Subcutaneous abdominal adipose tissue (tissue), 5 donors: ENCODE results near the gene APOBEC4.
"Not testable (repeated sequence)": the region's sequence is repeated elsewhere in the genome, so short reads cannot be mapped to it uniquely, and the experiment has no call there.

Source experiments
- H3K27ac ChIP-seq: one replicate; pipeline ENCODE4 v1.7.0; 2013; ENCODE audit warnings: low read depth, mild to moderate bottlenecking, inconsistent platforms, low read length, moderate library complexity
- H3K27me3 ChIP-seq, 5 donors: one replicate each; pipeline ENCODE4 v1.7.0; 2013; ENCODE audit warnings: low read length in 5 of 5, inconsistent platforms in 1 of 5; ENCODE audit not compliant: control insufficient read depth in 5 of 5, insufficient read depth in 4 of 5
- H3K36me3 ChIP-seq, 5 donors: one replicate each; pipeline ENCODE4 v1.7.0; 2013; ENCODE audit warnings: low read length in 5 of 5; ENCODE audit not compliant: control insufficient read depth in 5 of 5, insufficient read depth in 5 of 5
- H3K4me1 ChIP-seq, 5 donors: one replicate each; pipeline ENCODE4 v1.7.0; 2013; ENCODE audit warnings: low read length in 5 of 5, mild to moderate bottlenecking in 3 of 5, moderate library complexity in 1 of 5; ENCODE audit not compliant: control insufficient read depth in 5 of 5, insufficient read depth in 5 of 5
- H3K4me3 ChIP-seq, 5 donors: one replicate each; pipeline ENCODE4 v1.7.0; 2013; ENCODE audit warnings: low read length in 5 of 5, low read depth in 1 of 5
- H3K9ac ChIP-seq, 5 donors: one replicate each; pipeline ENCODE4 v1.7.0; 2013; ENCODE audit warnings: low read length in 5 of 5, mild to moderate bottlenecking in 4 of 5, moderate library complexity in 3 of 5
- H3K9me3 ChIP-seq, 5 donors: one replicate each; pipeline ENCODE4 v1.7.0; 2013; ENCODE audit warnings: low read length in 5 of 5; ENCODE audit not compliant: control insufficient read depth in 5 of 5
- donor health status: healthy.
- donor health status: healthy.
- donor health status: healthy.
- donor health status: healthy.
- donor health status: healthy.

APOBEC4 gene

DNA sequence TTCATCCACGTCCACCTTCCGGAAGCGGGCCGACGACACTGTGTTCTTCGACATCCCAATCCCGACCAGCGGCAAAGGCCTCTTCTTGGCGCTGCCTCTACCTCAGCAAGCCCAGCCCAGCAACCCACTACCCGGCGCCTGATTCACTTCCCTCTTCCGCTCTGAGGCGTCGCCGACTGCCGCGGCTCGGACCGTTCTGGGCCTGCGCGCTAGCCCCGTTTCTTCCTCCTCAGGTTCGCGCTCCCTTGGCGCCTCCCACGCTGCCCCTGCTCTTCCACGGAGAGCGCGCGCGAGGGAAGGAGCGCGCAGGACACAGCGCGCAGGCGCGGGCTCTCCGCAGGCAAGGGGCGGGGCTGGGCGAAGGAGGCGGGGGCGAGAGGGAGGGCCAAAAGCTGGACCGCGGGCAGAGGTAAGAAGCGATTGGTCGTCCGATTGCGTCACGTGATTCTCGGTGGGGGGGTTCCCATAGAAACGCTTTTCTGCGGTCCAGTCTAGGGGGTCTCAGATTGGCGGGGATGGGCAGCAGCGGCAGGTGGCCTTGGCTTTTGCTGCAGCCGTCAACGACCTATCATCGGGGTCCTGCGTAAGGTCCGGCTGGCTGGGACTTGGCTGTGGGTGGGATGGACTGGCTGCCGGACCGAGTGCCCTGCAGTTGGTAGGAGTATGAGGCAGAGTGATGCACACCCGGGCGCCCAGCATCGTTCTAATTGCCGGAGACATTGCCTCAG lies 17.3 kb downstream of the APOBEC4 start, which contains the start of gene ARPC5:
Gene ARPC5, minus strand, starts transcription at position 178 of the 728 bp plus-strand sequence. Its CDS starts 124 bp downstream, at position 54.
- H3K9me3 ChIP-seq: no peaks in the 10 kb centered on the region
- H3K36me3 ChIP-seq: peaks cover 0 to 4% (median 2%) of the 10 kb centered on the region in 5 donors
- peak within 1 kb of the TSS; percentile 77 to 92 (median 88) for H3K4me3 ChIP-seq
- H3K4me1 ChIP-seq: peaks cover 2 to 48% (median 41%) of the 10 kb centered on the region in 5 donors
- H3K27ac ChIP-seq: peak within 1 kb of the TSS; percentile 89
- no peaks in the 10 kb centered on the region for H3K27me3 ChIP-seq
- H3K9ac ChIP-seq: peak within 1 kb of the TSS; percentile 57 to 95 (median 92)

DNA sequence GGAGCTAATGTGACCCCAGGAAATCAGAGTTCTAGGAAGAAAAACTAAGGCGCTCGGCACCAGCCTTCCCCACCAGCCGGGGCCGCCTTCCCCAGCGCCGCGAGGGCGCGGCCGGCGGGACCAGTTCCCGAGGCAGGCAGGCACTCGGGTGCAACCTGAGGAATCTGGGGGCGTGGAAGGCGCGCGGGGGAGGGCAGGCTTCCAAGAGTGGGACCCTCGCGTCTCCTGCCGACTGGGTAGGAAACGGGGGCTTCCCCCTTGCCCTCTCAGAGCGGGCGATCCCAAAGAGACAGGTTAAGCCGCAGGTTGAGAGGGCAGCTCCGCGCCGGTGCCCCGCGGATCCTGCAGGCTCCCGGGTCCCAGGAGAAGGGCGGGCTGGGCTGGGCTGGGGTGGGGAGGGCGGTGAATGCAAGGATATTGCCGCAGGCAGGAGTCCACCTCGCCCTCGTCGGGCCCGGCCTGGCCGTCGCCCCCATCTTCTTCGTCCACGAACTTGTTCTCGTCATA lies 18.0 kb downstream of the APOBEC4 start:
- H3K9me3 ChIP-seq: no peaks in the 10 kb centered on the region
- no peaks in the 10 kb centered on the region for H3K27me3 ChIP-seq
- peaks cover 2 to 54% (median 47%) of the 10 kb centered on the region in 5 donors for H3K4me1 ChIP-seq
- H3K36me3 ChIP-seq: peaks cover 2 to 11% (median 5%) of the 10 kb centered on the region in 5 donors
- peak overlapping the region; percentile 57 to 95 (median 92) for H3K9ac ChIP-seq
- H3K27ac ChIP-seq: peak overlapping the region; percentile 89
- peak overlapping the region; percentile 75 to 92 (median 88) for H3K4me3 ChIP-seq

DNA sequence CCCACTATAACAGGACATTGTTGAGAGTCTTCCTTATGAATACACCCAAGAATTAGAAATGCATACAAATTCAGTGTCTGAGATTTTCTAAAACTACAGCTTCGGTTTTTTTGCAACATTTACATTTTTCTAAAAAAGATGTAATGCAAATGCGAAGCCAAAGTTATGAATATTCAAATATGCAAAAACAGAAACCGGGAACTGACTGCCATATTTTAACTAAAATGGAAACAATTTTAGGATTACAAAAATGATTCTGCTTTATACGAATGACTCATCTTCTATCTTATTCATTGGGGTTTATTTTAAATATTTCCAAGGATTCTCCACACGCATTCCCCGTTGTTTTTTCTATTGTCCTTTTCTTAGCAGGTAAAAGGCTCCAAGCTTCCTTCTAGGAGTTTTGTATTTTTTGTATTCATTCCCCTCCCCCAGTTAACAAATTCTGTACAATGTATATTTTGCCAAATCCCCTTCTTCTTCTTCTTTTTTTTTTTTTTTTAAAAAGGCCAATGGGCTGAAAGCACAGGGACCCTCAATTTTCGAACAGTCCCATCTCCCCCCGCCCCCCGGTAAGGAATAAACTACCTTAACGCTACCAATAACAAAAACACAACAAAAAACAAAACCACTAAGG lies 18.6 kb downstream of the APOBEC4 start:
- peaks cover 2 to 56% (median 47%) of the 10 kb centered on the region in 5 donors for H3K4me1 ChIP-seq
- no peaks in the 10 kb centered on the region for H3K27me3 ChIP-seq
- no peaks in the 10 kb centered on the region for H3K9me3 ChIP-seq
- peaks cover 8 to 16% (median 9%) of the 10 kb centered on the region in 5 donors for H3K36me3 ChIP-seq
- H3K4me3 ChIP-seq: peak overlapping the region; percentile 75 to 92 (median 88)
- peak overlapping the region; percentile 57 to 95 (median 92) for H3K9ac ChIP-seq
- peak overlapping the region; percentile 89 for H3K27ac ChIP-seq

DNA sequence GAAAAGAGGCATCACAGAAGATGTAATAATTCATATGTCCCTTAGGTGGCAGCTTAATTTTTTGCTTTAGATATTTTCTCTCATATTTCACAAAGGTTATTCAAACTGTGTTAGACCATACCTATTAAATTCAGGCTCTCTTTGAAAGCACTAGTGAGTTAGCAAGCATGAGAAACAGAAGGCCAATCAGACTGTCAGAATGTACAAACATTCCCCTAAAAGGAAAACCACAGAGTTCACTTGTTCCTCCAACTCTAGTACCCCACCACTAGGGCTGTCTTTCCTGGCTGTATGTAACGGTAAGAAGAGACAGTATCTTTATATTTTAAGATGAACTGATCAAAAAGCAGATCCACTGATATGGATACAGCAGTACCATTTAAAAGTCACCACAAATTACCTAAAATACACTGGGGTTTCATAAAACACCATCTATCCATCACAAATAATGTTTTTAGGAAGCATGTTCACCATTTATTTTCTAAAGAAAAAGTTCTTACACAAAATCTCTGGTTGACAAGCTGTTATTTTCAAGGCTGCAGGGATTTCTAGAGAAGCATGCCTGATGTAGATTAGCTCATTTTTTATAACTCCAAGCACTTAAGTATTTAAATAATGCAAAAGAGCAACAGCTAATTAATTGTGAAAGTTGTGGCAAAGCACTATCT lies 19.3 kb downstream of the APOBEC4 start:
- peak overlapping the region; percentile 31 to 95 (median 92) for H3K9ac ChIP-seq
- H3K36me3 ChIP-seq: peaks cover 14 to 23% (median 16%) of the 10 kb centered on the region in 5 donors
- H3K4me1 ChIP-seq: peaks cover 2 to 57% (median 47%) of the 10 kb centered on the region in 5 donors
- no peaks in the 10 kb centered on the region for H3K27me3 ChIP-seq
- peak overlapping the region; percentile 89 for H3K27ac ChIP-seq
- peak overlapping the region; percentile 75 to 92 (median 88) for H3K4me3 ChIP-seq
- H3K9me3 ChIP-seq: no peaks in the 10 kb centered on the region

DNA sequence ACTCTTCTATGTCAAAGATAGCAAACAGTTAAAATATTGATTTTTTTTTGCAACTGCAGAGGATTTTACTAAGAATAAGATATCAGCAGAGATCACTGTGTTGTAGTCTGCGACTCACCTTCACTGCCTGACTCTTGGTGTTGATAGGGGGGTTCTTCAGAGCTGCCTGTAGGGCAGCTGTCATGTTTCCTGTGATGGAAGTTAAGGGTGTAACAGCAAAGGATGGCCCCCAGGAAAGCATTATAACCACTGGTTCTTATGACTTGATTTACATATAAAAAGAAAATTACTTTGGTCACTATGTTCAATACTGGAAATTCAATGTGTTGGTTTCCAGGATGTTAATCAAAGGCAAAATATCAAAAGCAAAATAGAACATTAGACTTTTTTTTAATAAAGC lies 20.2 kb downstream of the APOBEC4 start:
- Histone ChIP-seq H3K9ac (peak overlapping the region in 4 of 5 donors; percentile 0 to 95 (median 91)), H3K9me3 (no peaks in the 10 kb centered on the region), H3K36me3 (peaks cover 19 to 29% (median 23%) of the 10 kb centered on the region in 5 donors), H3K27ac (peak overlapping the region; percentile 89), H3K27me3 (no peaks in the 10 kb centered on the region), H3K4me3 (peak overlapping the region; percentile 75 to 92 (median 88)), H3K4me1 (peaks cover 2 to 64% (median 54%) of the 10 kb centered on the region in 5 donors)

DNA sequence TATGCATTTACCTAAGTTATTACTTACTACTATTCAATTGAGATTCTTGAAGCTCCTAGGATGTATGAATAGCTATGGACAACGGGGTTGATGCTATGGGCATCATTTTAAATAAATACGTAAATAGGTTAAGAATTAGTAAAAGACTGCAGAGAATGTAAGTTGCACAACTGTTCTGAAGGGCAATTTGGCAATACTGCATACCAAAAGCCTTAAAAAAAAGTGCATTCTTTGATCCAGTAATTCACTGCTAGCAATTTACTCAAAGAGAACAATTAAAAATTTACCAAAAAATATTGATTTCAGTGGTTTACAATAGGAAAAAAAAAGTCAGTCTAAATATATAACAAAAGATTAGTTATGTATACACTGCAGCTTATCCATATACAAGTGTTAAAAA lies 21.0 kb downstream of the APOBEC4 start:
- peak overlapping the region; percentile 75 to 92 (median 88) for H3K4me3 ChIP-seq
- H3K27me3 ChIP-seq: no peaks in the 10 kb centered on the region
- peaks cover 2 to 67% (median 57%) of the 10 kb centered on the region in 5 donors for H3K4me1 ChIP-seq
- H3K27ac ChIP-seq: peak overlapping the region; percentile 89
- H3K9me3 ChIP-seq: no peaks in the 10 kb centered on the region
- H3K36me3 ChIP-seq: peaks cover 21 to 32% (median 24%) of the 10 kb centered on the region in 5 donors
- H3K9ac ChIP-seq: peak overlapping the region in 3 of 5 donors; percentile 26 to 92 (median 90)

DNA sequence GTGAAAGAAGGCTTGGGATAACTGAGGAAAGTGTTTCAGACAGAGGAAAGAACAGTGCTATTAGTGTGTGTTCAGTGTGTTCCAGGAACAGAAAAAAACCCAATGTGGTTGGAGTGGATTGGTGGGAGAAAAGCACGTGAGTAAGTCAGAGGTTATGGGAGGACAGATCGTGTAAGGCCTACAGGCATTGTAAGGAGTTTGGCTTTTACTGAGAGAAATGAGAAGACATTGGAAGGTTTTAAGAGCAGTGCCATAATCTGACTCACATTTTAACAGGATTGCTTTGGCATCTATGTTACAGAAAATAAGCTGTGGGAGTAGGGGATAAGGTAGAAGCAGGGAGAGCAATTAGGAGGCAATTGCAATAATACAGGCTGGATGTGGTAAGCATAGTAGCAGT lies 22.4 kb downstream of the APOBEC4 start:
- Histone ChIP-seq H3K36me3 (peaks cover 23 to 37% (median 26%) of the 10 kb centered on the region in 5 donors), H3K9ac (peak overlapping the region in 3 of 5 donors; percentile 6 to 33 (median 20)), H3K27ac (peak overlapping the region; percentile 52), H3K27me3 (no peaks in the 10 kb centered on the region), H3K4me3 (peak overlapping the region in 2 of 5 donors; percentile 7 to 28), H3K4me1 (peaks cover 2 to 74% (median 63%) of the 10 kb centered on the region in 5 donors), H3K9me3 (no peaks in the 10 kb centered on the region)

DNA sequence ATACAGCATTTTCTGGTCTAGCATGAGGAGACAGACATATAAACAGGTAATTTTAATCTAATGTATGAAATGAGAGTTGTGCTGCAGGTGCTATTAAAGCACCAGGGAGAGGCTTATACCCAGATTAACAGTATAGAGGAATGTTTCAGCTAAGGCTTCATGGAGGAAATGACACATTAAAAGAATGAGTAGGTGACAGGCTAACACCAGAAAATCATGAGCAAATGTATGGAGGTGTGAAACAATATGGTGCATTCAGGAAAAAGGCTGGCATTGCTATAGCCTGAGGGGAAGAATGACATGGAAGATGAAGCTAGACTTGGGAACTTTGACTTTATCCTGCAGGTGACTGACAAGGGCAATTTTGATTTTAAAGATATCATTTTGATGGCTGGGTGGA lies 24.6 kb downstream of the APOBEC4 start:
- H3K36me3 ChIP-seq: peaks cover 27 to 43% (median 34%) of the 10 kb centered on the region in 5 donors
- no peak overlapping the region for H3K9ac ChIP-seq
- no peak overlapping the region for H3K4me3 ChIP-seq
- H3K4me1 ChIP-seq: peaks cover 2 to 65% (median 59%) of the 10 kb centered on the region in 5 donors
- H3K9me3 ChIP-seq: no peaks in the 10 kb centered on the region
- no peaks in the 10 kb centered on the region for H3K27me3 ChIP-seq
- H3K27ac ChIP-seq: no peak overlapping the region

DNA sequence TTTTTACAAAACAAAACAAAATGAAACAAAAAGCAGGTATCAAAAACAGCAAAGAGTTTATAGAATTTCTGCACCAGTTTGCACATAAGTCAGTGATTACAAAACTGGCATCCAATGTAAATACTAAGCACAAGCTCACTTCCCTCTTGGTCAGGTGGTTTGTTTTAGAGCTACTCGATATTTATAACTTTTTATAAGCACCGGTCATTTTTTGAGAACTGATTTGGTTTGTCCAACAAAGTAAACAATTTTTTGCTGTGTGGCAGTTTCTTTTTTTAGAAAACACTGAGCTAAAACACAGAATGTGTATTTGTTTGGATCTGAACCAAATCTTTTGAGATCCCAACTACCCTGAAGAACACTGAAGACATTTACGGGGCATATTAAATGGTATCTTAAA lies 26.9 kb downstream of the APOBEC4 start:
- Histone ChIP-seq H3K27ac (peak overlapping the region; percentile 13), H3K4me1 (peaks cover 0 to 47% (median 42%) of the 10 kb centered on the region in 5 donors), H3K9ac (peak overlapping the region in 2 of 5 donors; percentile 7 to 11), H3K36me3 (peaks cover 27 to 40% (median 34%) of the 10 kb centered on the region in 5 donors)
- not testable (repeated sequence) for H3K9me3 ChIP-seq, H3K4me3 ChIP-seq, H3K27me3 ChIP-seq
